Neuronal stem cell (in vitro differentiated cells): Measurements from ENCODE around the gene LRP11.

Experiments used
- DNase-seq: peaks from one replicate; pipeline ENCODE4 v3.0.0-alpha.2; 2013; ENCODE audit warnings: low spot score
- H2AFZ ChIP-seq: one replicate; pipeline ENCODE4 v1.6.1; 2013; ENCODE audit warnings: mild to moderate bottlenecking, low read length, inconsistent platforms
- H2AK5ac ChIP-seq: 2 replicates; pipeline ENCODE4 v1.6.1; 2013; ENCODE audit warnings: low read depth, mild to moderate bottlenecking, inconsistent platforms, low read length, moderate library complexity, mixed read lengths
- H2BK120ac ChIP-seq: 2 replicates; pipeline ENCODE4 v1.6.1; 2013; ENCODE audit warnings: low read depth, mild to moderate bottlenecking, inconsistent platforms, low read length, moderate library complexity, mixed read lengths
- H2BK12ac ChIP-seq: one replicate; pipeline ENCODE4 v1.6.1; 2013; ENCODE audit warnings: low read length, inconsistent platforms
- H2BK15ac ChIP-seq: 2 replicates; pipeline ENCODE4 v1.6.1; 2013; ENCODE audit warnings: mild to moderate bottlenecking, low read length, inconsistent platforms, mixed read lengths
- H2BK5ac ChIP-seq: one replicate; pipeline ENCODE4 v1.6.1; 2013; ENCODE audit warnings: inconsistent platforms, mild to moderate bottlenecking, low read length, moderate library complexity
- H3K14ac ChIP-seq: one replicate; pipeline ENCODE4 v1.6.1; 2013; ENCODE audit warnings: low read length, inconsistent platforms
- H3K18ac ChIP-seq: 2 replicates; pipeline ENCODE4 v1.6.1; 2013; ENCODE audit warnings: low read length, inconsistent platforms
- H3K23ac ChIP-seq: 2 replicates; pipeline ENCODE4 v1.6.1; 2013; ENCODE audit warnings: low read depth, mild to moderate bottlenecking, mixed read lengths, low read length, inconsistent platforms; ENCODE audit not compliant: poor library complexity
- H3K27ac ChIP-seq: replicated peaks from 3 replicates; pipeline ENCODE4 v1.5.1; 2013; ENCODE audit warnings: low read length, inconsistent platforms
- H3K27me3 ChIP-seq, 3 experiments: 2 replicates each; pipeline ENCODE4 v1.6.1; 2013; ENCODE audit warnings: low read length in 3 of 3, mild to moderate bottlenecking in 2 of 3, inconsistent platforms in 1 of 3, low read depth in 1 of 3, mixed read lengths in 1 of 3, moderate library complexity in 1 of 3; ENCODE audit not compliant: control insufficient read depth in 3 of 3, insufficient read depth in 3 of 3
- H3K36me3 ChIP-seq, 2 donors: replicated peaks in 1 of 2; 2 replicates each; pipeline ENCODE4 v1.6.1; 2013; ENCODE audit warnings: low read length in 2 of 2; ENCODE audit not compliant: control insufficient read depth in 2 of 2, insufficient read depth in 2 of 2
- H3K4ac ChIP-seq: 2 replicates; pipeline ENCODE4 v1.6.1; 2013; ENCODE audit warnings: inconsistent platforms, mild to moderate bottlenecking, low read length, moderate library complexity
- H3K4me1 ChIP-seq, 2 donors: 1 replicate in 1 of 2; 2 replicates in 1 of 2; pipeline ENCODE4 v1.6.1; 2013; ENCODE audit warnings: low read length in 2 of 2, low read depth in 1 of 2; ENCODE audit not compliant: control insufficient read depth in 2 of 2, insufficient read depth in 1 of 2
- H3K4me2 ChIP-seq: one replicate; pipeline ENCODE4 v1.6.1; 2013; ENCODE audit warnings: mild to moderate bottlenecking, low read length, inconsistent platforms; ENCODE audit not compliant: insufficient read depth, poor library complexity, severe bottlenecking
- H3K4me3 ChIP-seq, 2 donors: 2 replicates each; pipeline ENCODE4 v1.5.1; 2013; ENCODE audit warnings: low read length in 2 of 2, mild to moderate bottlenecking in 2 of 2, inconsistent platforms in 1 of 2, moderate library complexity in 1 of 2
- H3K79me1 ChIP-seq: one replicate; pipeline ENCODE4 v1.6.1; 2013; ENCODE audit warnings: low read depth, mild to moderate bottlenecking, inconsistent platforms, low read length, moderate library complexity
- H3K9ac ChIP-seq: one replicate; pipeline ENCODE4 v1.6.1; 2013; ENCODE audit warnings: mild to moderate bottlenecking, low read depth, low read length, inconsistent platforms; ENCODE audit not compliant: poor library complexity
- H3K9me3 ChIP-seq, 2 donors: replicated peaks in 1 of 2; 2 replicates each; pipeline versions ENCODE3 to v1.6.1; 2013; ENCODE audit warnings: low read length in 2 of 2, mild to moderate bottlenecking in 2 of 2, inconsistent platforms in 1 of 2, low read depth in 1 of 2, mixed read lengths in 1 of 2, moderate library complexity in 1 of 2; ENCODE audit not compliant: control insufficient read depth in 2 of 2, insufficient read depth in 1 of 2
- H4K8ac ChIP-seq: one replicate; pipeline ENCODE4 v1.6.1; 2013; ENCODE audit warnings: low read depth, mild to moderate bottlenecking, inconsistent platforms, low read length, moderate library complexity
- H4K91ac ChIP-seq: one replicate; pipeline ENCODE4 v1.6.1; 2013; ENCODE audit warnings: low read length, low read depth, mild to moderate bottlenecking, inconsistent platforms; ENCODE audit not compliant: poor library complexity
- WGBS, 2 donors: extraction: QIAGEN DNeasy Blood & Tissue Kit; methylation state at CpG; one replicate each; pipeline ENCODE4 v1.1.7; 2013; ENCODE audit warnings: missing lambda C conversion rate in 2 of 2, mixed read lengths in 1 of 2; ENCODE audit not compliant: insufficient read length in 2 of 2, insufficient replicate concordance in 1 of 2; ENCODE audit errors: extremely low coverage in 2 of 2; 5-methylcytosine and 5-hydroxymethylcytosine counted together

Gene LRP11

DNA sequence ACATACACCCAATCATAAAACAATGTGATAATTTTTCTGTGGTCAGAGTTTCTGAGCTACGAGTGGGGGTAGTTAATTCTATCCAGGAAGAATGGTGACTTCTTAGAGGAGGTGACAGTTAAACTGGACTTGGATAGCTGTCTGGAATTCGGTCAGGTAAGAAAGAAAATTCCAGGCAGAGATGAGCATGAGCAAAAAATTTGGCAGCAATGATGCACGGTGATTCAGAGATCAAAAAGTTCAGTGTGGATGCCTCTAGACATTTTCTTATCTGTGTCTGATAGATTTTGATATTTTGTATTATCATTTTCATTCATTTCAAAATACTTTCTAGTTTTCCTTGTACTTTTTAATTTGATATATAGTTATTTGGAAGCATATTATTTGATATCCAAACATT lies 21.7 kb upstream of the LRP11 start:
- no peaks in the 10 kb centered on the region for H3K4me1 ChIP-seq
- no peak for DNase-seq
- H3K27me3 ChIP-seq = peaks cover 0 to 5% (median 0%) of the 10 kb centered on the region in 3 experiments
- H3K79me1 ChIP-seq = no peaks in the 10 kb centered on the region
- no peak overlapping the region for H3K4me2 ChIP-seq
- peaks cover 0 to 2% of the 10 kb centered on the region in 2 donors for H3K9me3 ChIP-seq
- no peak overlapping the region for H3K9ac ChIP-seq
- H3K23ac ChIP-seq = no peak overlapping the region
- H3K18ac ChIP-seq = no peak overlapping the region
- no peak overlapping the region for H2AFZ ChIP-seq
- no peak overlapping the region for H4K8ac ChIP-seq
- no peak overlapping the region for H2BK12ac ChIP-seq
- no peak overlapping the region for H3K14ac ChIP-seq
- H2BK5ac ChIP-seq = no peak overlapping the region
- no peak overlapping the region for H2BK120ac ChIP-seq
- no peak overlapping the region for H2AK5ac ChIP-seq
- no peaks in the 10 kb centered on the region for H3K36me3 ChIP-seq
- H2BK15ac ChIP-seq = no peak overlapping the region
- no peak overlapping the region for H4K91ac ChIP-seq
- no peak overlapping the region for H3K4ac ChIP-seq
- H3K27ac ChIP-seq = no peak overlapping the region
- no CpG with 5 or more reads among the region's 3 CpGs for WGBS, 2 donors
- H3K4me3 ChIP-seq = no peak overlapping the region

GRCh38 chr6:149884617-149885016 lies 20.5 kb upstream of the LRP11 start:
- H2BK12ac ChIP-seq = no peak overlapping the region
- H3K4me3 ChIP-seq = no peak overlapping the region
- no peak overlapping the region for H2AFZ ChIP-seq
- no peak for DNase-seq
- H3K4me1 ChIP-seq = no peaks in the 10 kb centered on the region
- H3K14ac ChIP-seq = no peak overlapping the region
- H3K27me3 ChIP-seq = peaks cover 0 to 9% (median 0%) of the 10 kb centered on the region in 3 experiments
- H3K9ac ChIP-seq = no peak overlapping the region
- H3K18ac ChIP-seq = no peak overlapping the region
- H3K27ac ChIP-seq = no peak overlapping the region
- no peaks in the 10 kb centered on the region for H3K79me1 ChIP-seq
- no peak overlapping the region for H2BK15ac ChIP-seq
- H4K8ac ChIP-seq = no peak overlapping the region
- H3K4me2 ChIP-seq = no peak overlapping the region
- no peaks in the 10 kb centered on the region for H3K36me3 ChIP-seq
- no peak overlapping the region for H4K91ac ChIP-seq
- H3K4ac ChIP-seq = no peak overlapping the region
- H3K9me3 ChIP-seq = peaks cover 0 to 2% of the 10 kb centered on the region in 2 donors
- no CpG with 5 or more reads among the region's 7 CpGs for WGBS, 2 donors
- H3K23ac ChIP-seq = no peak overlapping the region
- no peak overlapping the region for H2AK5ac ChIP-seq
- no peak overlapping the region for H2BK120ac ChIP-seq
- no peak overlapping the region for H2BK5ac ChIP-seq

- no peak for DNase-seq
- Histone ChIP-seq H2BK15ac (no peak overlapping the region), H3K4me1 (no peaks in the 10 kb centered on the region), H4K91ac (no peak overlapping the region), H3K18ac (no peak overlapping the region), H2BK120ac (no peak overlapping the region), H2AK5ac (no peak overlapping the region), H3K27ac (no peak overlapping the region), H3K36me3 (no peaks in the 10 kb centered on the region), H3K9me3 (peaks cover 0 to 2% of the 10 kb centered on the region in 2 donors), H3K4me3 (no peak overlapping the region), H3K4me2 (no peak overlapping the region), H2AFZ (no peak overlapping the region), H3K9ac (no peak overlapping the region), H2BK5ac (no peak overlapping the region), H3K14ac (no peak overlapping the region), H2BK12ac (no peak overlapping the region), H3K27me3 (peaks cover 0 to 9% (median 0%) of the 10 kb centered on the region in 3 experiments), H3K79me1 (no peaks in the 10 kb centered on the region), H4K8ac (no peak overlapping the region), H3K4ac (no peak overlapping the region), H3K23ac (no peak overlapping the region)
- no CpG with 5 or more reads among the region's 11 CpGs for WGBS, 2 donors
Measured at GRCh38 chr6:149884215-149884614, 20.1 kb upstream of the LRP11 start.

DNA sequence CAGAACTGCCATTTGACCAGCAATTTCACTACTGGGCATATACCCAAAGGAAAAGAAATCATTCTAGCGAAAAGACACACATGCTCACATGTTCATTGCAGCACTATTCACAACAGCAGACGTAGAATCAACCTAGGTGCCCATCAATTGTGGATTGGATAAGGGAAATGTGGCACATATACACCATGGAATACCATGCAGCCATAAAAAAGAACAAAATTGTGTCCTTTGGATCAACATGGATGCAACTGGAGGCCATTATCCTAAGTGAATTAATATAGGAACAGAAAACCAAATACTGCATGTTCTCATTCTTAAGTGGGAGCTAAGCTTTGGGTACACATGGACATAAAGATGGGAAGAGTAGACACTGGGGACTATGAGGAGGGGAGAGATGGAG lies 17.7 kb upstream of the LRP11 start:
- H3K4ac ChIP-seq = no peak overlapping the region
- H3K9ac ChIP-seq = no peak overlapping the region
- DNase-seq = no peak
- no peak overlapping the region for H2AK5ac ChIP-seq
- no peak overlapping the region for H4K8ac ChIP-seq
- no peak overlapping the region for H3K14ac ChIP-seq
- H2BK15ac ChIP-seq = no peak overlapping the region
- peaks cover 0 to 9% (median 0%) of the 10 kb centered on the region in 3 experiments for H3K27me3 ChIP-seq
- no peak overlapping the region for H2BK12ac ChIP-seq
- no peak overlapping the region for H3K18ac ChIP-seq
- peaks cover 0 to 2% of the 10 kb centered on the region in 2 donors for H3K9me3 ChIP-seq
- H4K91ac ChIP-seq = no peak overlapping the region
- no peaks in the 10 kb centered on the region for H3K79me1 ChIP-seq
- H3K4me3 ChIP-seq = no peak overlapping the region
- no peak overlapping the region for H2BK5ac ChIP-seq
- no peaks in the 10 kb centered on the region for H3K36me3 ChIP-seq
- no peak overlapping the region for H3K23ac ChIP-seq
- H3K4me2 ChIP-seq = no peak overlapping the region
- H3K27ac ChIP-seq = no peak overlapping the region
- no peak overlapping the region for H2AFZ ChIP-seq
- H3K4me1 ChIP-seq = no peaks in the 10 kb centered on the region
- no peak overlapping the region for H2BK120ac ChIP-seq
- no CpG with 5 or more reads among the region's 2 CpGs for WGBS, 2 donors
